HG02623 (cell line): ENCODE results near the gene SMIM43.
A peak's percentile ranks its signal among the peaks of the same experiment; 100 is the strongest.
"Not testable (repeated sequence)": the region's sequence is repeated elsewhere in the genome, so short reads cannot be mapped to it uniquely, and the experiment has no call there.

Experiments
- ATAC-seq: cut with Tn5 transposase; IDR thresholded peaks from one replicate; pipeline ENCODE4 v1.9.1; 2021; ENCODE audit warnings: moderate library complexity; ENCODE audit not compliant: unreplicated experiment

The SMIM43 gene

DNA sequence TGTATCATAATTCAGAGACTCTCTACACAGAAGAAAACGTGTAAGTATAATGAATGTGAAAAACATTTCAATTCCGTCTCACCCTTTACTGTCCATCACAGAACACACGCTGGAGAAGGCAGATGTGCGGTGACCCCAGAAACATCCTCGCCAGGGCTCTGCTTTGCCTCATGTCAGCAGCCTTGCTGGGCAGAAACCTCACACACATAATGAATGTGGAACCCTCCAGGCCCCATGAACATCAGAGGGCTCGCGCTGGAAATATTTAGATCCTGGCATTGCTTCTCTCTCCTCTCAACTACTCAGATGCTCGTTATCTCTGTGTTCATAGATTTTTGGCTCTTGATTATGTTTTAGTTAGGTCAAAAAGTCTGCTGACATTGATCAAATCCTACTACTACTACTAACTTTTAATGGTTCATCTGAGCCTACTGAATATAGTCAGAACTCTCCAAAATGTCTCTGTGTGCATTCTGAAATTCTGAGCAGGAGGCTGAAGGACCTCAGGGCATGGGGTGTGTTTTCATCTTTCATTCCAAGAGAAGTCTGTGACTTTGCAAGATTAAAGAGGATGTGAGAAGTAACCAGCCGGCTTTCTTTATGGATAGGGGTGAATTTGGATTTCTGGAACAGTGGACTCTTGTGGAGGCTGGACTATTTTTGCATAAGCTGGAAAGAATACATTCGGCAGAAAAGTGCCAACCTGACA is 27.0 kb downstream of the SMIM43 start:
- ATAC-seq: no peak

DNA sequence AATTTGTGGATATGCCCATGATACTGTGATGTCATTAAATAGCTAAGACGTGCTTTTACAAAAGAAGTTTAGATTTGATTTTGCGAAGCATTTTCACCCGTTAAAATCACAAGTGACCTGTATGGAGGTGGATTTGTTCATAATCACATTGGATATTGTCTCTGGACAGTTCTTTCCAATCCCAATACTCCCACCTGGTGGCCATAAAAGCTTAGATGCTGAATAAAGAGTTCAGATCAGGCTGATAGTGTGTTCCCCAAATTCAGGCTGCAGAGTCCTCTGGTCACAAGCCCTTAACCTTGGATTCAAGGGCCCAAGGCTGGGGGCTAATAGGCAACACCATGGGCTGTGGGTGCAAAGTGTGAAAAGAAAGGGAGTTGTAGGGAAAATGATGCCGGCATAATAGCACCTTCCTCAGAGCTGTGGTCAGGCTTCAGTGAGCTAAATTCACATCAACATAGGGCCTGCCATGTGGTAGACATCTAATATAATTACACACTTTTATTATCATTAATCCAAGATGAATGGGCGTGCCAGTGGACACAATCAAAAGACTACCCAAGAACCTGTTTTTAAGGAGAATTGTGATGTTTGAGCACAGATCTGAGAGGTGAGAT is 28.1 kb downstream of the SMIM43 start:
- no peak for ATAC-seq

DNA sequence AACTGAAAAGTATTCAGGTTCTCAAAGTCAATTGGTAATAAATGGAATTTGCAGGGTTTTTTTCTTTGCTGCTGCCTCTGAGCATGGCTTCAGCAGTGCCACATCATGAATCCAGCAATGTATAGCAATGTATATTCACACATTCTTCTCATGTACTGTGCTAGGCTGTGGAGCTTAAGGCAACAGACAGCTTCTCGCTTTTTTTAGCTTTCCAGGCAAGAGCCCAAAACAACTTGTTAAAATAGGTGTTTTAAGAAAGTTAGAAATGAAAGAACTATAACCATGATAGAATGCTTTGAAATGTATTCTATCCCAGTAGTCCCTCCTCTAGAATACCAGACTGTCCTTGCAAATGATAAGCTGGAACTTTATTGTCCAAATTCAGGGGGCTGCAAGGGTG is 30.4 kb downstream of the SMIM43 start:
- no peak for ATAC-seq

DNA sequence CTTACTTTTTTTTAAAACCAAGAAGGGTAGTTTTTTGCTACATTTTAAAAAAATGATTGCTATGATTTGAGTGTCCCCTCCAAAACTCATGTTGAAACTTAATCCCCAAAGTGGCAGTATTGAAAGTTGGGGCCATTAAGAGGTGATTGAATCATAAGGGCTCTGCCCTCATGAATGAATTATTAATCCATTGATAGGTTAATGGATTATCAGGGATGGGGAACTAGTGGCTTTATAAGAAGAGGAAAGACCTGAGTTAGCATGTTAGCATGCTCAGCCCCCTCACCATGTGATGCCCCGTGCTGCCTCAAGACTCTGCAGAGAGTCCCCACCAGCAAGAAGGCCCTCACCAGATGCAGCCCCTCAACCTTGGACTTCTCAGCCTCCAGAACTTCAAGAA is 31.0 kb downstream of the SMIM43 start:
- ATAC-seq: no peak

DNA sequence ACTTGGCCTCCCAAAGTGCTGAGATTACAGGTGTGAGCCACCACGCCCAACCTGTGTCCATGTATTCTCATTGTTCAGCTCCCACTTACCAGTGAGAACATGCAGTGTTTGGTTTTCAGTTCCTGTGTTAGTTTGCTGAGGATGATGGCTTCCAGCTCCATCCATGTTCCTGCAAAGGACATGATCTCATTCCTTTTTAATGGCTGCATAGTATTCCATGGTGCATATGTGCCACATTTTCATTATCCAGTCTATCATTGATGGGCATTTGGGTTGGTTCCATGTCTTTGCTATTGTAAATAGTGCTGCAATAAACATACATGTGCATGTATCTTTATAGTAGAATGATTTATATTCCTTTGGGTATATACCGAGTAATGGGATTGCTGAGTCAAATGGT is 35.2 kb downstream of the SMIM43 start:
- not testable (repeated sequence) for ATAC-seq

DNA sequence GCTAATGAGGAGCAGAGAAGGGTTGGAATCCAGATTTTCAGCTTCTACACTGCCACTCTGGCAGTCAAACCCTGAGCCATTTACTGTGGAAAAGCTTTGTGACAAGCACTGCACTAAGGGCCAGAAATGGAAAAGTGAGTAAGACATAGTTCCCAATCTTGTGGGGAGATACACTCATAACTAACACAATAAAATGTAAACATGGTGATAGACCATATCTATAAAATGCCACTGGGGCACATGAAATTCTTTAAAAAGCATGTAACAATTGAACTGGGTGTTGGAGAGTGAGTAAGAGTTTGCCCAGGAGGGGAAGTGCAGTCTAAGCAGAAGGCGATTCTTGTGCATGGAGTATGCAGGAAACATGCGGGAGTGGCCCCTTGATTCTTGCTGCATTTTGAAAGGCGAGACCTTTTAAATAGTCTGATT is 36.2 kb downstream of the SMIM43 start:
- no peak for ATAC-seq

DNA sequence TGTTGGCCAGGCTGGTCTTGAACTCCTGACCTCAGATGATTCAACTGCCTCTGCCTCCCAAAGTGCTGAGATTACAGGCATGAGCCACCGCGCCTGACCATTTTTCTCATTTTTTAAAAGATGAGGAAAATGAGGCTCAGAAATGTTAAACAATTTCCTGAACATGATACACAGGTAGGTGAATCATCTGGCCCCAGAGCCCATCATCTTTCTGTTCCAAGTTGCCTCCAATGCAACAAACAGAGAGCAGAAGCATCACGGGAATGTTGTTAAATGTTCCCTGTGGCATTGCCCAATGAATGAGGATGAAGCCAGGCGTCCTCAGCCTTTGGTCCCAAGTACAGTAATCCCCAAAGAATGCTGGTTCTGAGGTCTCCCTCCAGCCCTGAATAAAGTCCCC is 36.9 kb downstream of the SMIM43 start:
- ATAC-seq: no peak

DNA sequence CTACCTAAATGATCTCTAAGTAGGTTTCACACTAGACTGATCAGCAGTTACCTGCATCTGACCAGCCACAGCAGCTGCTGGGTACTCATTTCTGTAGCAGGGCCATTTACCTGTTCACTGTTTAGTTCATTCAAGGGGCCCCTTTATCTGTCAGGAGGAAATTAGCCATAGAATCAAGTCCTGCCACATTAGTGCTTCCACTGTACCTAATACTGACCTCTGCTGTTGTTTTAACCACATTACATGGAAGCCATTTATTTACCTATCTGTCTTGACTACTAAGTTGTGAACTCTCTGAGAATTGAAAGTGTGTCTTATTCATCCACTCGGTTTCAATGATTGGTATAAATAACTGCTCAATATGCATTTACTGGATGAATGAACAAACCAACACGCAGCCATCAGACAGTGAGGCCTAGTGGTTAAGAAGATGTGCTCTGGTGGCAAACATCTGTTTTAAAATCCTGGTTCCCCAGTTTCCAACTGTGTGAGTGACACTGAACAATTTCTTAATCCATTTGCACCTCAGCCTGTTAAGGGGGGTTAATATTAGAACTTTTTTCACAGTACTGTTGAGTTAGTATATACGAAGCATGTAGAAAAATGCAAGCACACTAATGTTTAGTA is 38.2 kb downstream of the SMIM43 start:
- peak; percentile 99 for ATAC-seq

DNA sequence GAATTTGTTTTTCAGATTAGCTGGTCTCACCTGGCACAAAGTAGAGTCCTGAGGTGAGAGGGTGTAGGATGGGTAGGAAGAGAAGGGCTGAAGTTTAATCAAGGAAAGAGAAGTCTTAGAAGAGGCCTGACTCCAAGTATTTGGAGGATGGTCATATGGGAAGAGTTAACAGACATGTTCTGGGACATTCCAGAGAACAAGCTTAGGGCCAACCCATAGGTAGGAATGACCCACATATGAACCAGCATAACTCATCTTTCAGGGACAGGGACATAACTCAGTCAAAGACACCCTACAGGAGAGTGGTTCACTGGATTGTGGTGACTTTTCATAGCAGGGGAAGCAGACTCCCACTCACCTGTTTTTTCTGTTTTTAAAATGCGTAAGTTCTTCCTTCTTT is 40.3 kb downstream of the SMIM43 start:
- no peak for ATAC-seq

DNA sequence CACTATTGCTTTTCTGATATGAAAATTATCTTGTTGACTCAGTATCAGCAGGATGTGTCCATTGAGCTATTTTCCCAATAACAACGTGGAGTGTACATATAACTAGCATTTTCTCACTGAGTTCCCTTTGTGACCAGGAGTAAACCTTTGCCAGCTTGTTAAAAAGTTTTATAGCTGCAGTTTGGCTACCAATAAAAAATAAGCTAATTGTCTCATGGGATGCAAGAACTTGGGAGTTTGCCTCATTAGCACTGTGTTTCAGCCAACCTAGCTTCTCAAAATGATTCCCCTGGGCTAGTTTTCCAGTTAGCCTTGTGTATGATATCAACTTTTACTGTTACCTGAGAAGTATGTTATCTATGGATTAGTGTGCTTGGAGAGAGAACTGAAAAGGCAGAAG is 43.3 kb downstream of the SMIM43 start:
- ATAC-seq: no peak

DNA sequence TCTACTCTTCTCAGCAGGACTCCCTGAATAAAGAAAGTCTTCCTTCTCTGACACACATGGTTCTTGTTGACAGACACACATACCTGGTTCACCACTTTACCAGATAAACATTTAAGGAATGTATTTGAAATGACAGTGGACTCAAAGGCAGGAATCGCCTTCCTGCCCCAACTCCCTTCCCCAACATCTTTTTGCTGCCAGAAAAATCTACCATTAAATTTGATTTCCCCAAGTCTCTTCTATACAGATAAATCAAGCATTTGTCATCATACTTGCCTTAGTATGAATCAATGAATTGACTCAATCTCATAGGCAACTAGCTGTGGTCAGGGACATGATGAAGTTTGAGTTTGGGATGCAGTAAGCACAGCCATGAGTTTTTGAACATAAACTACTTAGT is 44.9 kb downstream of the SMIM43 start:
- ATAC-seq: no peak

DNA sequence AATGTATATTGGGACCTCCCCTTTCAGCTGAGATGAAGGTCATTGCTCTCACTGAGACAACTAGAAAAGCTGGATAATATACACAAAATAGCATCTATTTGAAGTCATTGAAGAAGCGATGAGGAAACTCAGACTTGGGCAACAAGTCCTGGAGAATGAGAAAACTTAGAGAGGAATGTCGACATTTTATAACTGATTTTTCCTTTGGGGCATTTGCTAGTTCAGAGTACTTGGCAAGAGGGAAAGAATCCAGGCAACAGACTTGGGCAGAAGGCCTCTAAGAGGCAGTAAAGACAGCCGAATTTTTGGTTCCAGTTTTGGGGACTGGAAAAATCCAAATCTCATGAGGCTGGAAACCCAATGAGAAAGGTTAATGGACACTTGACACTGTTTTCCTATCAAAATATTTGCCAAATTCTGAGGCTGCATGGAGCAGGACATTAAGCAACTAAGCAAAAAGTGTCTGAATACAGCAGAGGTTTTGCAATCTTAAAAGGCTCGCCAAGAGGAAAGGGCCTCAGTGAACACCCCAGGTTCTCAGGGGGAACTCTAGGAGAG is 47.2 kb downstream of the SMIM43 start:
- no peak for ATAC-seq

DNA sequence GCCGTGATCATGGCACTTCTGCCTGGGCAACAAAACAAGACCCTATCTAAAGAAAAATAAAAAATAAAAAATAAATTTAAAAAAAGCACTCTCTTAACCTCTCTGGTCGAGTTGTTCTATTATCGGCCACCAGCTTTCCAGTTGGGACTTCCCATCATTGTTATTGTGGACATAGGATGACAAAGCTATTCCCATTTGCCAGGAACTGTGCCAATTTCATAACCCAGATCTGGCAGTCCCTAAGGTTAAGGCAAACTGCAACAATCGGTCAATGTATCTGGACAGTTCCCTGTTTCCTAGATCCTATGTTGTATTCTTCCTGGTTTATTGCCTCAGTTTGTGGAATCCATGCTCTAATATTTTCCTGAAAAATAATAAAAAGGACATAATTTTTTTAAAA is 50.4 kb downstream of the SMIM43 start:
- ATAC-seq: no peak

DNA sequence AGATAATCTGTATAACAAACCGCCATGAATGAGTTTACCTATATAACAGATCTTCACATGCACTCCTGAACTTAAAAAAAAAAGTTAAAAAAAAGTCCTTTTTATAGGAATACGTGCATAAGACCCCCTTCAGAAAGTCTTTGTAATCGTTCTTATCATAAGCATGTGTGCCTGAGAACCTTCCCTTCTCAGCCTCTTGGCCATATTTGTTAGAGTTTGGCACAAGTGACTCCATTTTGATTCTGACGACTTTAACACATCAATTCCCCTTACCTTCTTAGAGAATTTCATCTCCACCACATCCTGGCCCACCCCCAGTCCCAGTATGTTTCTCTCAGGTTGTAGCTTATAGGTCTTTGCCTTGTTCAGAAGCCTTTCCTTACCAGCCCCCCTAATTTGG is 52.2 kb downstream of the SMIM43 start:
- ATAC-seq: no peak

DNA sequence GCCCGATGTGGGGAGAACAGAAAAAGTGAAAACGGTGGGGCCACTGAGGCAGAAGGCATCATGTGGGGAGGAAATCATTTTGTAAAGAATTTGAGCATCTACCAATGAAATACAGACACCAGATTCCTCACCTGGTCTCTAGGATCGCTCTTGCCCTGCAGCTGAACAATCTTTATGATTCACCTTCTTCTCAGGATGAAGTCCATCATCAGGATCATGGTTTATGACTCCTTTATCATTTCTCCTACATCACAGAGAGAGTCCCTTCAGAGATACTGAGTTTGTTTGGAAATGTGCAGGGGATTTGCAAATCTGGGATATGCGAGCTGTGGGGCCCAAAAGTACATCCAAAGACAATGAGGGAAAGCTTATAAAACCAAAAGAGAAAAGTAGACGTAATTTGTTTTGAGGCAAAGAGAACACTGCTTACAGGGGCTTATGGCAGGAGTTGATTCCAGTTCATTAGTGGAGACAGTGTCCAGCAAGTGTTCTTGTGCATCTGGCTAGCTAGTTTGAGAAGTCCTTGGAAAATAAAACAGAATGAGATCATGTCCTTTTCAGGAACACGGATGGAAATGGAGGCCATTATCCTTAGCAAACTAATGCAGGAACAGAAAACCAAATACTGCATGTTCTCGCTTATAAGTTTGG is 52.8 kb downstream of the SMIM43 start:
- no peak for ATAC-seq

DNA sequence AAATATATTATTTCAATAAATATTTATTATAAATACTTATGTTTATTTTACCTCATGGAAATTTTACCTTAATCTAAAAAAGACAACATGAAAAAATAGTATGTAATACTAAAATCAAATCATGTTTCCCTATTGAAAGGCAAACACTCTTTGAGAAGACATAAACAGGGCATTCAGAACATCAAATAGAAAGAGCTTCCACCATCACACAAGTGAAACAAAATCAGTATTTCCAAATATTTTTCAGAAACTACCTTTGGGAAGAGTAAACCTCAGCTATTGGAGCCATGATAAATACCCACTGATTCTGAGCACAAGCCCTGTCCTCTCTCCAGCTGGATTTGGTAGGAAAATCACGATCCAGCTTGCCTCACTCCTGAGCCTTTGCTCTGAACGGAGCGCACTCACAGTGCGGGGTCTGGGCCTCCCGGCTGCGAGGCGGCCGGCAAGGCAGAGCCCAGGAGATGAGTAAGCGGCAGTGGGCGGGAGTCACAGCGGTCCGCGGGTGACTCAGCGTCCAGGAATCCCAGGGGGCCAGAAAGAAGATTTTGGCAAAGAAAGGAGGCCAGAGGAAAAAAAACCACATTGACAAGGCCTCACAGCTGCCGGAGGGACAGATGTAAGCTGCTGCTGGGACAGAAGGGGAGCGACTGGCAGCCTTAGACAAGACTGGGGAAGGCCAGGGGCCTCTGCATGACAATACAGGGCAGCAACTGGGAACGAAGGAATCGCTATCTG is 53.5 kb downstream of the SMIM43 start:
- peak; percentile 90 for ATAC-seq

DNA sequence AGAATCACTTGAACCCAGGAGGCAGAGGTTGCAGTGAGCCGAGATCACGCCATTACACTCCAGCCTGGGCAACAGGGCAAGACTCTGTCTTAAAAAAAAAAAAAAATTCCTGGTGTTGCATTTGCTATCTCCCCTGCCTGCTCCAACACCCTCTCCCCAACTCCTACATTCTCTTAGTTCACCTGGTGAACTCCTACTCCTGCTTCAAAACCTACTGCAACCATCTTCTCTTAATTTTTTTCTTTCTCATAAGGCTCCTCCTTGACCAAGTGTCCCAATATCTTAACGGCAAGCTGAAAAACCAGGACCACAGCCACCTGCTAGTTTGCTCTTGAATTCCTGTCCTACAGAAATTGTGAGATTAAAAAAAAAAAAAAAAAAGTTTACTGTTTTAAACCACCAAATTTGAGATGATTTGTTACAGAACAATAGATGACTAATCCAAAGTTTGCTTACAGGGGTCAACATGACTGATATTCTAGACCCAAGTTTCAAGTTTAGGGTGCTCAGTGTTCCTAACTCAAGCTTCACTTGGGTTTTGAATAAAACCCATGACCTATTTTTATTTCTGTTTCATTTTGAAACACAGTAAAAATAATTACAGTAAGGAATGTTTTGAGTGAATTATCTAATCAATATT is 55.1 kb downstream of the SMIM43 start:
- no peak for ATAC-seq
